Choroid plexus epithelial cell (primary cell): ENCODE results near the gene S100A2.
"Not testable (repeated sequence)": the region's sequence is repeated elsewhere in the genome, so short reads cannot be mapped to it uniquely, and the experiment has no call there.

ENCODE experiments used
- DNase-seq: peaks from one replicate; pipeline ENCODE4 v3.0.0-alpha.2; 2010; ENCODE audit warnings: low read depth
- H3K4me3 ChIP-seq: 2 replicates; pipeline ENCODE4 v1.5.1; 2011; ENCODE audit warnings: low read depth, mild to moderate bottlenecking, control low read depth, low read length, moderate library complexity
- TF ChIP-seq, protein P1 (sequence below): conservative IDR thresholded peaks from 2 replicates; pipeline ENCODE4 v1.5.1; 2011; ENCODE audit warnings: low read depth, mild to moderate bottlenecking, control low read depth, inconsistent platforms, low read length, moderate library complexity

S100A2 gene

GRCh38 chr1:153563991-153564390 is 1.7 kb downstream of the S100A2 start:
- no peak for DNase-seq
- no peak overlapping the region for H3K4me3 ChIP-seq
- TF ChIP-seq, protein P1, sequence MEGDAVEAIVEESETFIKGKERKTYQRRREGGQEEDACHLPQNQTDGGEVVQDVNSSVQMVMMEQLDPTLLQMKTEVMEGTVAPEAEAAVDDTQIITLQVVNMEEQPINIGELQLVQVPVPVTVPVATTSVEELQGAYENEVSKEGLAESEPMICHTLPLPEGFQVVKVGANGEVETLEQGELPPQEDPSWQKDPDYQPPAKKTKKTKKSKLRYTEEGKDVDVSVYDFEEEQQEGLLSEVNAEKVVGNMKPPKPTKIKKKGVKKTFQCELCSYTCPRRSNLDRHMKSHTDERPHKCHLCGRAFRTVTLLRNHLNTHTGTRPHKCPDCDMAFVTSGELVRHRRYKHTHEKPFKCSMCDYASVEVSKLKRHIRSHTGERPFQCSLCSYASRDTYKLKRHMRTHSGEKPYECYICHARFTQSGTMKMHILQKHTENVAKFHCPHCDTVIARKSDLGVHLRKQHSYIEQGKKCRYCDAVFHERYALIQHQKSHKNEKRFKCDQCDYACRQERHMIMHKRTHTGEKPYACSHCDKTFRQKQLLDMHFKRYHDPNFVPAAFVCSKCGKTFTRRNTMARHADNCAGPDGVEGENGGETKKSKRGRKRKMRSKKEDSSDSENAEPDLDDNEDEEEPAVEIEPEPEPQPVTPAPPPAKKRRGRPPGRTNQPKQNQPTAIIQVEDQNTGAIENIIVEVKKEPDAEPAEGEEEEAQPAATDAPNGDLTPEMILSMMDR, result no peak

DNA sequence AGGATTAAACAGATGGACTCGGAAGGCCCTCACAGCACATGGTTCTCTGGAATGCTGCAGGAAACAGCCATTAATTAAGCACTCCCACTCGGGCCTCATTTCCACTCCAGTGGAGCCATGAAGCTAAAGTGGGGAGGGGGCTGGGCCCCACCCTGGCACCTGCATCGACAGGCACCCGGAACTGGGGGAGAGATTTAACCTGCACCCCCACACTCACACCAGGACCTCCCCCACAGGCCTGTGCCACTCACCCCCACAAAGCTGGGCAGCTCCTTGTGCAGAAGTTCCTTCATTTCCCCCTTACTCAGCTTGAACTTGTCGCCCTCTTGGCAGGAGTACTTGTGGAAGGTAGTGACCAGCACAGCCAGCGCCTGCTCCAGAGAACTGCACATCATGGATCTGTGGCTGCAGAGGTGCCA is 2.2 kb downstream of the S100A2 start:
- TF ChIP-seq, protein P1, result no peak
- H3K4me3 ChIP-seq, result no peak overlapping the region
- DNase-seq, result no peak

GRCh38 chr1:153562021-153562420 is 3.6 kb downstream of the S100A2 start:
- not testable (repeated sequence) for H3K4me3 ChIP-seq

DNA sequence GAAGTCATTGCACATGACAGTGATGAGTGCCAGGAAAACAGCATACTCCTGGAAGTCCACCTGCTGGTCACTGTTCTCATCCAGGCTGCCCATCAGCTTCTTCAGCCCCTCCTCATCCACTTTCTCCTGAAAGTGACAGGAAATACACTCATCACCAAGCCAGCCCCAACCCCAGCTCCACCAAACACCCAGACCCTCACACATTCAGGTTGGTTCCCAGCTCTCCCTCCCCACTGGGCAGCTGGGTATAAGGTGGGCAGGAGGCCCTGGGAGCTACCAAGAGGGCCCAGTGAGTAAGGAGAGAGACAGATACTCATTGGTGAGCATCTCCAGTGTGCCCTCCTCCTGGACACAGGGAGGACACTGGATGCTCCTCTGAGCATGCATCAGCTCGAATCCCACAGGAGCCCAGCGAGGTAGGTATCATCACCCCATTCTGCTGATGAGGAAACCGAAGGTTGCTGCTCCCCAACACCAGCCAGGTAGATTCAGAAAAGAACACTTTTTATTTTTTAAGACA is 4.1 kb downstream of the S100A2 start:
- DNase-seq, result no peak
- no peak overlapping the region for H3K4me3 ChIP-seq
- TF ChIP-seq, protein P1, result no peak

More at GRCh38 chr1:153562021-153562420, 3.6 kb downstream of the S100A2 start:
- not testable (repeated sequence) for DNase-seq

DNA sequence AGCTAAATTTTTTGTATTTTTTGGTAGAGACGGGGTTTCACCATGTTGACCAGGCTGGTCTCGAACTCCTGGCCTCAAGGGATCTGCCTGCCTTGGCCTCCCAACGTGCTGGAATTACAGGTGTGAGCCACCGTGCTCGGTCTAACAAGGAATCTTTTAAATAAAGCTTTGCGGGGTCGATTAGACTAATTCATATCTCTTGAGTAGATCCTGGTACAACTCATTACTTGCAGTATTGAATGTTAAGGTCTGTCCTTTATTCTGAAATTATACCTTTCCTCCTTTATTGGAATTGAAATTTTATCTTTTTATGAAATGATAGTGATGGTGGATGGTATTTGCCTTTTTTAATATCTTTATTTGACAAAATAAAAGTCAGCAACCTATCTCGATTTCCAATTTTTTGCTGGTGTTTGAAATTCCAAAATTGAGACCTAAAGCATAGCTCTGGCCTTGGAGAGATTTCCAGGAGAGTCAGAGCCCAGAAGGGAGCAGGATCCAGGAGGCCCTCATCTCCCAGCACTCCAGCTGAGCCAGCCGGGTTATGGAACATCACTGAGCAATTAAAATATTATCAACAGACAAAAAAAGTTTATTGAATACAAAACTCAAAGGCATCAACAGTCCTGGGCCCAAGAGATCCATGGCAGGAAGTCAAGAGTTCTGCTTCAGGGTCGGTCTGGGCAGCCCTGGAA is 4.7 kb downstream of the S100A2 start:
- TF ChIP-seq, protein P1, result no peak
- H3K4me3 ChIP-seq, result no peak overlapping the region
- DNase-seq, result no peak

DNA sequence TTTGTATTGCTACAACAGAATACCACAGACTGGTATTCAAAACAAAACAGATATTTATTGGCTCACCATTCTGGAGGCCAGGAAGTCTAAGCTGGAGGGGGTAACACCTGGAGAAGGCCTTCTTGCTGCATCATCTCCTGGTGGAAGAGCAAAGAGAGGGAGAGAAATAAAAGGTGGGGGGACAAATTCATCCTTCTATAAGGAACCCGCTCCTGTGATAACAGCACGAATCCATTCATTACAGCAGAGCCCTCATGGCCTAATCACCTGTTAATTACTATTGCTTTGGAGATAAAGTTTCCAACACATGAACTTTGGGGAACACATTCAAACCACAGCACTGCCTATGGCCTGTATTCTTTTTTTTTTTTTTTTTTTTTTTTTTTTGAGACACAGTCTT is 5.4 kb downstream of the S100A2 start:
- TF ChIP-seq, protein P1, result no peak
- DNase-seq, result no peak

DNA sequence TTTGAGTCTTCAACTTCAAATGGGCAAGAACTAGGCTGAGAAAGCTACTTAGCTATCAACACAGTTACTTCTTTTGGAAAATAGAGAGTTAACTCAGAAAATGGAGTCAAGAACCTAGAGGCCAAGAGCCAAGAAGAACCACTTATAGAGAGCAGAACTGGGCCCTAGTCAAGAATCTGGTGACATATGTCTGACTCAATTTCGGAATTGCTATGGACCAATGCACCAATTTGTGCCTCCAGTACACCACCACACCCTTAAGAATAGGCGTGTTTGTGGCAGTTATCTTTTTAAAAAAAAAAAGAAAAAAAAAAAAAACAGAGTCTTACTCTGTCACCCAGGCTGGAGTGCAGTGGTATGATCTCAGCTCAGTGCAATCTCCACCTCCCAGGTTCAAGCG is 7.8 kb downstream of the S100A2 start:
- no peak for DNase-seq
- no peak overlapping the region for H3K4me3 ChIP-seq
- TF ChIP-seq, protein P1, result no peak

More for the DNA sequence above, 5.4 kb downstream of the S100A2 start:
- H3K4me3 ChIP-seq, result no peak overlapping the region
